GM18861 (cell line): Measurements from ENCODE around the gene ANKRD11.
"Not testable (repeated sequence)": the region's sequence is repeated elsewhere in the genome, so short reads cannot be mapped to it uniquely, and the experiment has no call there.

Source experiments
- ATAC-seq: cut with Tn5 transposase; IDR thresholded peaks from one replicate; pipeline ENCODE4 v1.9.1; 2021; ENCODE audit not compliant: unreplicated experiment

The ANKRD11 gene

GRCh38 chr16:89318871-89319630, 171.3 kb downstream of the ANKRD11 start:
- ATAC-seq = no peak

- no peak for ATAC-seq
Measured at GRCh38 chr16:89318430-89318758, 172.0 kb downstream of the ANKRD11 start.

- ATAC-seq = no peak
Measured at GRCh38 chr16:89317729-89318429, 172.5 kb downstream of the ANKRD11 start.

DNA sequence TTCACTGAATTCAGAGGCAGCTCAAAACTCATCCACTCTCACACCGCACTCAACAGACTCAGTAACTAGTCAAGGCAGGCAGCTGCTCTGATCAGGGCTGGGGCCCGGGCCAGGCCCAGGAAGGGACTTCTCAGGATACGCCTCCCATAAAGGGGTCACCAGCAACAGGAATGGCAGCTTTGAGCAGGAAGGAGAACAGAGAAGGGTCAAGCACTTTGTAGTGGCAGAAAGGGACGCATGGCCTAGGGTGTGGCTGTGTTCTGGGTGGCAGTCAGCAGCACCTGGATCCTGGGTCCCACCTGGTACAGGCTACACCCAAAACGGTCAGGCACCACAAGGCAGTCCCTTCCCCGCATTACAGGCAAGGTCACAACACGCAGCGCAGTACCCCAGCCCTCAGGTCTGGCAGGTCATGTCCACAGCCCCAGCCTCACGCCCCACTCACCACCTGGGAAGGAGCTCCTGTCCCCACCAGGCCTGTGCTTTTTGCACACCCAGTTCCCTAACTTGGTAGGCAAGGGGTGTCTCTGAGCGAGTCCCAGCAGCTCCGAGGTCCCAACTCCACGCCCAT, 173.2 kb downstream of the ANKRD11 start:
- ATAC-seq = no peak

DNA sequence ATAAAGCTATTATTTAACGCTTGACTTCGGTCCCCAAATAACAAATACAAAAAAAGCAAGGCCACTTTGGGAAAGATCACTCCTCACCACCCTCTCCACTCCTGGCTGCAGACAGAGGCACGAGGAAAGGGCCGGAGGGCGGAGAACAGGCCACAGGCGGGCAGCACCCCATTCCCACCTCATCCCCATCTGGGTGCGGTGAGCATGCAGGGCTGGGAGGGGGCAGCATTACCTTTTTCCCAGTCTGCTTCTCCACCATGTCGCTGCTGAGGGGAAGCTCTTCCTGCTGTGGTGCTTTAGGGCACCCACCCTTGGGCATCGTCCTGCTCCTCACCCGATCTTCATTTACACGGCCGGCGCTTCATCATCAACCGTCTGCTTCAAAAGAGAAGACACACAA, 173.7 kb downstream of the ANKRD11 start:
- no peak for ATAC-seq

- ATAC-seq = no peak
Measured at GRCh38 chr16:89315791-89316581, 174.4 kb downstream of the ANKRD11 start.

GRCh38 chr16:89315271-89315670, 175.1 kb downstream of the ANKRD11 start:
- ATAC-seq = no peak

DNA sequence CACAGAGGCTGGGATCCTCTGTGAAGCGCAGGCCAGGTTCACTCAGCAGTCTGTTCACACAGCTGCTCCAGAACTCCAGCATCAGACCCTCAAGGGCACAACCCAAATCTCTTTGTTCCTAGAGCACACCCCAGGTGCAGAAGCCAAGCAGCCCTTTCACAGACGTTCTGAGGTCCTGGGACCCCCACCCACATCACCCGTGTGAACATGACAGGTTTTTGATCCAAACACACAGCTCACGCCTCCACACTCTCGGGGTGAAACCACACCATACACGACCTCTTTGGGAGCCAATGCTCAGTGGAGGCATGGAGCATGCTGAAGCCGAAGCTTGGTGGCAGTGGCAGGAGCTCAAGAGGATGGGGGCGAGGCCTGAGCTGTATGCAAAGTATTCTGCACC, 175.5 kb downstream of the ANKRD11 start:
- no peak for ATAC-seq

- no peak for ATAC-seq
Measured at GRCh38 chr16:89314357-89314756, 176.0 kb downstream of the ANKRD11 start.

- ATAC-seq = no peak
Measured at GRCh38 chr16:89313583-89313982, 176.8 kb downstream of the ANKRD11 start.

DNA sequence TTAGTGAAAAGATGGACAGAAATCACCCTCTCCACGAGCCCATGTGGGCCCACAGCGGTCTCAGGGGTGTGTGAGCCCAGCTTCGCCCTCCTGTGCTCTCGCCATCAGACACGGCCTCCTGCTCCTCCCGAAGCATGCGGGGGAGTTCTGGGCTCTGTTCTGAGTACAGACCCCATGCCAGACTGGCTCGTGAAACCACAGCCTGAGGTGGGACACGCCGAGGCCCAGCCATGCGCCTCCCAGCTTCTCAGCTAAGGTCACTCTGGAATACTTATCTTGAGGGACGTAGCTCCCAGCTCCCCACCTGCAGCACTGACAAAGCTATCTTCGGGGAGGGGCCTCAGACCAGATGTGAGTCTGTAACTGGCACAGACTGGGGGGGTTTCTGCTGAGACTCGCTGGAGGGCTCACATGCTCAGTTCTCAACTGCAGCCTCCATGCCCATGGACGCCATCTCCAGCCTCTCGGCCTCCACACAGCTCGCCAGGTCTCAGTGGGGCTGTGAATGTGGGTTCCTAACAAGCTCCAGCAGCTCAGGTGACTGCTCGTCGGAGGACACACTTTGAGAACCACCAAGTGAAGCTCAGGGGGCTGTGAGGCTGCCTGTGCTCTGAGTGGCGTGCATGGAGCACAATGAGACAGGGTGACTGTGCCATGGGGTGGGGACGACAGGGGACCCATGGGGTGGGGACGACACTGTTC, 177.6 kb downstream of the ANKRD11 start:
- no peak for ATAC-seq

DNA sequence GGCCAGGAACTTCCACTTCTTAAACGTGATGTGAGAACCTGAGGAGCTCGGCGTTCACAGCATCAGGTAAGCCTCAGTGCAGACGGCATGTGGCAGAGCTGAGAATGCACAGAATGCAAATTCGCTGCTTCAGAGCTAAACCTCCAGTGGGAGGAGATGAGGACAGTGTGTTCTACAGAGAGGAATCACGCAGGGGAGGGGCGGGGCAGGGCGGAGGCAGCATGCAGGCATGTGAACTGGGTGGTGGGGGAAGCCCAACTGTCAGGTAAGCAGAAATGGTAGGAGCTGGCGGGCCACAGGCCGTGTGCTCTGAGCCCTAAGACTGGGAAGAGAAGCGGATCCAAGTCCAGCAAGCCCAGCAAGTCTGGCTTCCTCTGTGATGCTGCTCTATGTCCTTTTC, 178.2 kb downstream of the ANKRD11 start:
- ATAC-seq = no peak

DNA sequence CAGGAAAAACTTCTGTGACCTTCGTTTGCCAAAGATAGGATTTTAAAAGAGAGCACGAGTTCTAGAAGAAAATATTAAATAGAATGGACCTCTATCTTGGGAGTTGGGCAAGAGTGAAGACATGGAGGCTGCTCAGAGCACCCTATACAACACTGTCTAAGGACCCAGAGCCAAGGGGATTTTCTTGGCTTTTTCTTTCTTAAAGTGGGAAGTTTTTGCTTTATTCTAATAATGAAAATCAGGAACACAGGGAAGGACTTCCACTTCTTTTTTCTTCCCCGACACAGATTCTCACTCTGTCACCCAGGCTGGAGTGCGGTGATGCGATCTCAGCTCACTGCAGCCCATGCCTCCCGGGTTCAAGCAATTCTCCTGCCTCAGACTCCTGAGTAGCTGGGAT, 178.7 kb downstream of the ANKRD11 start:
- ATAC-seq = no peak

DNA sequence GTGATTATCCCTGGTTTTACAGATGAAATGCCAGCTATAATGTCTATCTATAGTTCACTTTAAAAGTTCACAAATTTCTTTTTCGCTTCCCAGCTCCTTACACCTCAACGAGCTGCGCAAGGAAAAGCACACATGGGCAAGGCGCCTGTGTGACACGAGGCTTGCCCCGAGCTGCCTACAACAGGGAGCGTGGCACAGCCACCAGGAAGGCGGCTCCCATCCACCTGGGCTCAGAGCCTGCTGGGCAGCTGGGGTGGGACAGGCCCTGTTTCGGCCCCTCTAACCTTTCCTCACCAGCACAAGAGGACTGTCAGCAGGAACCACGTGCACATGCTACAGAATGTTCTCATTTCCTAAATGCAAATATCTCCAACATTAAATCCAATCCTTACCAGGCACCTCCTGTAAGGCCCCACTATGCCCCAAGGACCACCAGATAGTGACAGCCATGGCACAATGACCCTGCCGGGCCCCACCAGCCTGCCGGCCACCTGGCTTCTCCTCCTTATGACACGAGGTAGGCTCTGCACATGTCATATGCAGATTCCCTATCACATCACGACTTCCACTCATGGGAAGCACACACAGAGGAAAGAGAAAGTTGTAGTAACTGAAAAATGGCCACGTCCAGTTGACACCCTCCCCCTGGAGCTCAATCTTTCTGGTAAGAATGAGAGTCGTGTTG, 180.8 kb downstream of the ANKRD11 start:
- ATAC-seq = no peak

- ATAC-seq = no peak
Measured at GRCh38 chr16:89308391-89309333, 181.7 kb downstream of the ANKRD11 start.

GRCh38 chr16:89307421-89307805, 182.9 kb downstream of the ANKRD11 start:
- ATAC-seq = no peak

DNA sequence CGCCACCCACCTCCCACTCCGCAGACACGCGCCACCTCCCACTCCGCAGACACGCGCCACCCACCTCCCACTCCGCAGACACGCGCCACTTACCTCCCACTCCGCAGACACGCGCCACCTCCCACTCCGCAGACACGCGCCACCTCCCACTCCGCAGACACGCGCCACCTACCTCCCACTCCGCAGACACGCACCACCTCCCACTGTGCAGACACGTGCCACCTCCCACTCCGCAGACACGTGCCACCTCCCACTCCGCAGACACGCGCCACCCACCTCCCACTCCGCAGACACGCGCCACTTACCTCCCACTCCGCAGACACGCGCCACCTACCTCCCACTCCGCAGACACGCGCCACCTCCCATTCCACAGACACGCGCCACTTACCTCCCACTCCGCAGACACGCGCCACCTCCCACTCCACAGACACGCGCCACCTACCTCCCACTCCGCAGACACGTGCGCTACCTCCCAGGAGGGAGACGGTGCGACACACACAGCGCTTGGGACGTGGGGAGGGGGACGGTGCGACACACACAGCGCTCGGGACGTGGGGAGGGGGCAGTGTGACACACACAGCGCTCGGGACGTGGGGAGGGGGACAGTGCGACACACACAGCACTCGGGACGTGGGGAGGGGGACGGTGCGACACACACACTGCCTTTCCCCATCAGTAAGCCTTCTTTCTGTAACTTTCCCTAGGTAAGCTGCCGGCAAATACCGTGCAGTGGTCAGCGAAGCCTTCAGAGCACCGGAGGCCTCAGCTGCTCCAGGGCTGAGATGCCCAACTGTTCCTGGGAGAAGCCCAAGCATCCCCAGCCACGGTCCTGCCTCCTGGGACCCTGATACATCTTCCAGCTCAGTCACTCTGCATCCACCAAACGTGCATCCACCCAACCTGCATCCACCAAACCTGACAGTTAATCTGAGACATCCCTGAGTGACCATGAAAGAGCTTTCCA, 183.6 kb downstream of the ANKRD11 start:
- ATAC-seq = not testable (repeated sequence)
